Adrenal gland (tissue), 5 donors: ENCODE data around the gene PTPRE.

ENCODE experiments used
- CTCF ChIP-seq, 6 experiments: fragments of 450-650 bp in 4 of 6; fragments of 200-600 bp in 2 of 6; sonication (generic) in 1 of 6; IDR thresholded peaks; 1 replicate in 5 of 6; 2 replicates in 1 of 6; pipeline versions ENCODE4 v1.5.1 to v1.8.0; 2016 to 2021; ENCODE audit warnings: antibody characterized with exemption in 6 of 6, mild to moderate bottlenecking in 2 of 6, moderate library complexity in 1 of 6
- POLR2A ChIP-seq, 2 donors: fragments of 450-650 bp; IDR thresholded peaks; one replicate each; pipeline ENCODE4 v1.6.1; 2017; ENCODE audit warnings: antibody characterized with exemption in 2 of 2, mild to moderate bottlenecking in 2 of 2, moderate library complexity in 1 of 2
- donor health status: DM: no; HTN: no; CAD: no.

- TF ChIP-seq CTCF (IDR thresholded peaks at IDR 0.05) (no peak), POLR2A (IDR thresholded peaks at IDR 0.05) (peak in 1 of 2 donors; percentile 61)
These were observed 655 bp downstream of the PTPRE start for GRCh38 chr10:127907411-127908105.
